OCI-LY7 (cell line): ENCODE measurements around the gene HLA-DOA. TPM values are rescaled to one million over a fixed set of nuclear protein-coding genes. Genes with fewer than 3 reads are reported as not detected.

ENCODE experiments used
- BruUV-seq: library from RNA; stranded (reverse); fragments of 400-500 nt; replicated peaks from 2 replicates; lab custom pipeline; 2021; lab: Mats Ljungman, UMichigan
- CTCF ChIA-PET: fragments of 300-600 bp; sonication (Branson Sonifier 250); formaldehyde crosslinking; loops from one replicate; lab custom pipeline; 2022; ENCODE audit warnings: antibody characterized with exemption; ENCODE audit not compliant: unreplicated experiment; lab: Charles Lee
- POLR2A ChIA-PET: fragments of 300-600 bp; sonication (Branson Sonifier 250); formaldehyde crosslinking; loops from one replicate; lab custom pipeline; 2022; ENCODE audit warnings: antibody characterized with exemption; lab: Charles Lee
- DNase-seq: peaks from one replicate; pipeline ENCODE4 v3.0.0-alpha.2; 2015; ENCODE audit warnings: low spot score
- H2AFZ ChIP-seq: fragments of 200-600 bp; sonication (generic), shearing (Covaris generic); 2 replicates; pipeline ENCODE4 v1.6.1; 2014; ENCODE audit warnings: mild to moderate bottlenecking, antibody characterized with exemption, low read length, moderate library complexity
- H3K27ac ChIP-seq: fragments of 200-600 bp; sonication (generic); 2 replicates; pipeline ENCODE4 v1.5.1; 2014; ENCODE audit warnings: mixed run types, low read depth, mild to moderate bottlenecking, moderate library complexity, low read length, inconsistent platforms; ENCODE audit not compliant: poor library complexity, severe bottlenecking
- H3K36me3 ChIP-seq: fragments of 200-600 bp; sonication (generic); 2 replicates; pipeline ENCODE4 v1.6.1; 2014; ENCODE audit warnings: mild to moderate bottlenecking, antibody characterized with exemption, low read length, moderate library complexity, mixed read lengths; ENCODE audit not compliant: insufficient read depth
- H3K4me1 ChIP-seq: fragments of 200-600 bp; sonication (generic); 2 replicates; pipeline ENCODE4 v1.5.1; 2014; ENCODE audit warnings: mild to moderate bottlenecking, low read length; ENCODE audit not compliant: insufficient read depth, poor library complexity, severe bottlenecking
- H3K4me2 ChIP-seq: fragments of 200-600 bp; sonication (generic); 2 replicates; pipeline ENCODE4 v1.6.1; 2014; ENCODE audit warnings: mild to moderate bottlenecking, low read length
- H3K4me3 ChIP-seq: fragments of 200-600 bp; sonication (generic); 2 replicates; pipeline ENCODE4 v1.5.1; 2014; ENCODE audit warnings: mild to moderate bottlenecking, low read depth, low read length; ENCODE audit not compliant: poor library complexity, severe bottlenecking
- H3K79me2 ChIP-seq: fragments of 200-600 bp; sonication (generic); 2 replicates; pipeline ENCODE4 v1.6.1; 2016; ENCODE audit warnings: low read depth, mild to moderate bottlenecking, low read length, moderate library complexity, mixed read lengths; ENCODE audit not compliant: insufficient read depth
- H3K9me2 ChIP-seq: fragments of 200-600 bp; sonication (generic); 2 replicates; pipeline ENCODE4 v1.6.1; 2016; ENCODE audit warnings: mild to moderate bottlenecking, low read length, mixed read lengths; ENCODE audit not compliant: insufficient read depth
- H3K9me3 ChIP-seq: fragments of 200-600 bp; sonication (generic); 2 replicates; pipeline ENCODE4 v1.6.1; 2014; ENCODE audit warnings: mild to moderate bottlenecking, mixed run types, low read length, mixed read lengths
- H4K20me1 ChIP-seq: fragments of 200-600 bp; sonication (generic); 2 replicates; pipeline ENCODE4 v1.6.1; 2014; ENCODE audit warnings: mild to moderate bottlenecking, antibody characterized with exemption, low read length, moderate library complexity, mixed read lengths; ENCODE audit not compliant: insufficient read depth
- EZH2phosphoT487 ChIP-seq: fragments of 200-600 bp; sonication (generic); IDR thresholded peaks from 2 replicates; pipeline ENCODE4 v1.6.1; 2018; ENCODE audit warnings: low read depth, borderline replicate concordance, mild to moderate bottlenecking, mixed run types, antibody characterized with exemption, low read length, moderate library complexity, mixed read lengths
- intact Hi-C: fragments of 100-400 bp; cut with micrococcal nuclease; formaldehyde crosslinking; loops from one replicate; pipeline ENCODE4 v1.10.0; 2022; ENCODE audit not compliant: unreplicated experiment
- total RNA-seq, 2 experiments: library from RNA; depleted of rRNA in 1 of 2; stranded (reverse); fragments of >200 nt in 1 of 2; shearing (Covaris generic) in 1 of 2; gene quantifications; 2 replicates each; pipeline ENCODE4 v1.2.3, GENCODE V29; 2014 to 2022
- TF ChIP-seq, protein P1 (sequence below): fragments of 200-600 bp; sonication (generic); conservative IDR thresholded peaks from 2 replicates; pipeline ENCODE4 v1.5.1; 2014; ENCODE audit warnings: mild to moderate bottlenecking, antibody characterized with exemption, low read length, moderate library complexity, mixed read lengths

The HLA-DOA gene
- total RNA-seq, 2 experiments from 2014 or later = 55.0 to 78.3 TPM

DNA sequence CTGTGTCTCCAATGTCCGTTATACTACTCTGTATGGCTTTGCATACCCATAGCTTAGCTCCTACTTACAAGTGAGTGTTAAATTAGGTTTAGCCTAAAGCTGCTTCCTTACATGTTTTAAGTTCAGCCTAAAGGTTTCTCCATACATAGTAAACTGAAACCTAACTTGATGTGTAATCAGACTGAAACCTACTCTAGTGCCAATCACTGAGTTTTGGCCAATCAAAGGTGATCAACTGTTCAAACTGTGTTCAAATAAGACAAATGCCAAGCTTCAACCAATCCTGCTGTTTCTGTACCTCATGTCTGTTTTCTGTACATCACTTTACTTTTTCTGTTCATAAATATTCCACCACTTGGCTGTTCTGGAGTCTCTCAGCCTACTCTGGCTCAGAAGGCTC is 20.0 kb downstream of the HLA-DOA start:
- no TSS peak for BruUV-seq
- Histone ChIP-seq H3K4me1 (peaks cover 16% of the 10 kb centered on the region), H3K79me2 (no peaks in the 10 kb centered on the region), H3K27ac (no peak overlapping the region), H2AFZ (no peak overlapping the region), H3K4me3 (no peak overlapping the region), H3K36me3 (no peaks in the 10 kb centered on the region), H3K9me2 (no peaks in the 10 kb centered on the region), H4K20me1 (no peaks in the 10 kb centered on the region), H3K4me2 (no peak overlapping the region), H3K9me3 (no peaks in the 10 kb centered on the region)
- no peak for DNase-seq
- no peak for TF ChIP-seq EZH2phosphoT487
- TF ChIP-seq, protein P1, sequence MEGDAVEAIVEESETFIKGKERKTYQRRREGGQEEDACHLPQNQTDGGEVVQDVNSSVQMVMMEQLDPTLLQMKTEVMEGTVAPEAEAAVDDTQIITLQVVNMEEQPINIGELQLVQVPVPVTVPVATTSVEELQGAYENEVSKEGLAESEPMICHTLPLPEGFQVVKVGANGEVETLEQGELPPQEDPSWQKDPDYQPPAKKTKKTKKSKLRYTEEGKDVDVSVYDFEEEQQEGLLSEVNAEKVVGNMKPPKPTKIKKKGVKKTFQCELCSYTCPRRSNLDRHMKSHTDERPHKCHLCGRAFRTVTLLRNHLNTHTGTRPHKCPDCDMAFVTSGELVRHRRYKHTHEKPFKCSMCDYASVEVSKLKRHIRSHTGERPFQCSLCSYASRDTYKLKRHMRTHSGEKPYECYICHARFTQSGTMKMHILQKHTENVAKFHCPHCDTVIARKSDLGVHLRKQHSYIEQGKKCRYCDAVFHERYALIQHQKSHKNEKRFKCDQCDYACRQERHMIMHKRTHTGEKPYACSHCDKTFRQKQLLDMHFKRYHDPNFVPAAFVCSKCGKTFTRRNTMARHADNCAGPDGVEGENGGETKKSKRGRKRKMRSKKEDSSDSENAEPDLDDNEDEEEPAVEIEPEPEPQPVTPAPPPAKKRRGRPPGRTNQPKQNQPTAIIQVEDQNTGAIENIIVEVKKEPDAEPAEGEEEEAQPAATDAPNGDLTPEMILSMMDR = no peak
- intact Hi-C loops = no loop called here
- CTCF ChIA-PET = no interaction called here
- POLR2A ChIA-PET = interaction anchor here (0.6 to 0.9 kb wide), 3 partner anchors 75 to 95 kb away, joined by 3 to 4 read pairs (median 4); no protein-coding TSS in a partner anchor

DNA sequence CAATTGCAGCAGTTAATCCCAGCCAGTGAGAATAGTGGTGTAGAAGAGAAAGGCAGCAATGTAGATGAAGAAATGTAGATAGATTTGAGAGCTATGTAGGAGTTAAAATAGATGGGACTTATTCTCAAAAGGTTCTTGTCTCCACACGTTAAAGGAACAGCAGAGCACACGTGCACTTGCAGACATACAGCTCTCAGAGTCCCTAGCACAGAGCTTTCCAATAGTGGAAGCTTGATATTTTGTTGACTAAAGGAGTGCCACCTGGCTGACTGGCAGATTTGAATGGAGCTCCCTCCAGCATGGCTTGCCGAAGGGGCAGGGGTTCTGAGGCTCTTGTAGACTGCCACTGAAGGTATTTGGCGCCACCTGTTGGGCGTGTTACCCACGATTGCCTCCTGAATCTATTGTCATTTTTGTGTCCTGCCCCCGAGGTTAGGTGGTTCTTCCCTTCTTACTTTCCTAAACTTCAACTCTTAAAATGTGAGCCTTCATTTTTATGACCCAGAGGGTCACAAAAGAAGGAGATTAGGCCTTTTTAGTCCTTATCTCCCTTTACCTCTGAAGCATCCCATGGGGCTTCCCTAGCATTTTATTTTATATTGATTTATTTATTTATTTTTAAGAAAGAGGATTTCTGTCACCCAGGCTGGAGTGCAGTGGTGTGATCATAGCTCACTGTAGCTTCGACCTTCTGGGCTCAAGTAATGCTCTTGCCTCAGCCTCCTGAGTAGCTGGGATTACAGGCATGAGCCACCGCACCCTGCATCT is 24.6 kb downstream of the HLA-DOA start:
- POLR2A ChIA-PET = interaction anchor here (0.6 to 3.9 kb wide), 13 partner anchors 11 to 109 kb away, joined by 3 to 47 read pairs (median 4); partner anchors contain the start of genes HLA-DMA and HLA-DMB
- no TSS peak for BruUV-seq
- Histone ChIP-seq H3K36me3 (peaks cover 43% of the 10 kb centered on the region), H4K20me1 (no peaks in the 10 kb centered on the region), H3K4me1 (peaks cover 40% of the 10 kb centered on the region), H3K27ac (peak overlapping the region; percentile 55), H3K4me3 (no peak overlapping the region), H3K9me3 (no peaks in the 10 kb centered on the region), H3K4me2 (peak overlapping the region; percentile 41; the same call in 1 of the 2 replicates), H3K9me2 (no peaks in the 10 kb centered on the region), H3K79me2 (peaks cover 4% of the 10 kb centered on the region; the same call in 1 of the 2 replicates), H2AFZ (no peak overlapping the region)
- peak; percentile 93 for DNase-seq
- TF ChIP-seq, protein P1 = peak; percentile 97
- TF ChIP-seq EZH2phosphoT487 = no peak
- CTCF ChIA-PET = interaction anchor here (0.6 to 2.1 kb wide), 15 partner anchors 11 to 146 kb away, joined by 3 to 14 read pairs (median 5); partner anchors contain the start of genes BRD2, HLA-DMA, HLA-DMB and TAP2
- intact Hi-C loops = loop anchor here (1.0 kb wide), 2 partner anchors 37 to 100 kb away; no protein-coding TSS in a partner anchor
